ES-I3 (cell line): ENCODE results near the gene ZNF800.
"Not testable (repeated sequence)": the region's sequence is repeated elsewhere in the genome, so short reads cannot be mapped to it uniquely, and the experiment has no call there.

Source experiments
- H3K36me3 ChIP-seq: 2 replicates; pipeline ENCODE4 v1.6.1; 2013; ENCODE audit warnings: mild to moderate bottlenecking, low read length, control low read depth, moderate library complexity; ENCODE audit not compliant: insufficient read depth
- H3K4me1 ChIP-seq: 2 replicates; pipeline ENCODE4 v1.6.1; 2013; ENCODE audit warnings: mild to moderate bottlenecking, control low read depth, low read length; ENCODE audit not compliant: insufficient read depth
- H3K9ac ChIP-seq: 2 replicates; pipeline ENCODE4 v1.6.1; 2013; ENCODE audit warnings: low read depth, mild to moderate bottlenecking, low read length, moderate library complexity
- H3K9me3 ChIP-seq: 2 replicates; pipeline ENCODE4 v1.6.1; 2013; ENCODE audit warnings: mild to moderate bottlenecking, low read length, moderate library complexity; ENCODE audit not compliant: control insufficient read depth, insufficient read depth

Gene ZNF800

DNA sequence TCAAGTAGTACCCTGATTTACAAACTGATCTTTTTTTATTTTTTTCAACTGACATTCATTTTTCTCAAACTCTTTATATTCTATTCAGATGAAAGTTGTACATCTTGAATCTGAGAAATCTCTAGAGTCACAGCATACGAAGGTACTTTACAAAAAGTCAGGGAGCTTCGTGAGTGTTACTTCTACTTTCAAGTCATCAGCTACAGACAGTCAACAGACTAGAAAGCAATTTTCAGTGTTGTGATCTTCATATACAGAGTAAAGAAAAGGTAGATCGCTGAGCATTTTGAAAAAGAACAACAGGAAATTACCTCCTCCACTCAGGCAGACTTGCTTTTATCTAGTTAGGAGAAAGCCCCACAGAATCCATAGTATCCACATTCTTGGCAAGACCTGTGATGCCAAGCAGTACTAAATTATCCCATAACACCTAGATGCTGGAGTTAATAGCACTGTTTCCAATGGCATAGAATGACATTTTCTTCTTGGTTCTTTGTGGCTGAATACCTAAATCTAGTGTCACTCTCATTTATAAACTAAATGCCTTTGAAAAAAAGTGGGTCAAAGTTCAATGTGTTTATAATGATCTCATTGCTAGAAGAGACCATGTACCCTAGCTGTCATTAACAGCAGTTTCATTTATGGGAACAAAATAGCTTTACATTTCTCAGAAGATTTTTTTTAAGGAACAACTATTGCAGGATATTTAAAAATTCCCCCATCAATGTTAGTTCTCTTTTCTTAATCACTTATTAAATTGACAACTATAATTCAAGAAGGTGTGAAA is 12.0 kb upstream of the ZNF800 start:
- Histone ChIP-seq H3K9me3 (no peaks in the 10 kb centered on the region), H3K4me1 (no peaks in the 10 kb centered on the region), H3K9ac (no peak overlapping the region), H3K36me3 (no peaks in the 10 kb centered on the region)

DNA sequence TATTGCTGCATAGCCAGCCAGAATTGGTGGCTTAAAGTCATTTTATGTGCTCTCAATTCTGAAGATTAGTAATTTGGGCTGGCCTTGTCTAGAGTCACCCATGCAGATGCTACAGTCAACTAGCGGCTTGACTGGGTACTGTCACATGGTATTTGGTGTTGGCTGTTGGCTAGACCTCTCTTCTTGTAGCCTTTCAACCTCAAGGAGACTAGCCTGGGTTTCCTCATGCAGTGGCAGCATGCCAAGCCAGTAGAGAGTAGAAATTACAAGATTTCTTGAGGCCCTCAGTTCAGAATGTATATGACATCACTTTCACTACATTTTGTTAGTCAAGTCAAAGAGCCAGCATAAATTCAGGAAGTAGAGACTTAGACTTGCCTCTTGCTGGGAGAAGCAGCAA is 3.7 kb upstream of the ZNF800 start:
- no peaks in the 10 kb centered on the region for H3K9me3 ChIP-seq
- H3K4me1 ChIP-seq: no peaks in the 10 kb centered on the region
- no peaks in the 10 kb centered on the region for H3K36me3 ChIP-seq
- H3K9ac ChIP-seq: no peak overlapping the region

DNA sequence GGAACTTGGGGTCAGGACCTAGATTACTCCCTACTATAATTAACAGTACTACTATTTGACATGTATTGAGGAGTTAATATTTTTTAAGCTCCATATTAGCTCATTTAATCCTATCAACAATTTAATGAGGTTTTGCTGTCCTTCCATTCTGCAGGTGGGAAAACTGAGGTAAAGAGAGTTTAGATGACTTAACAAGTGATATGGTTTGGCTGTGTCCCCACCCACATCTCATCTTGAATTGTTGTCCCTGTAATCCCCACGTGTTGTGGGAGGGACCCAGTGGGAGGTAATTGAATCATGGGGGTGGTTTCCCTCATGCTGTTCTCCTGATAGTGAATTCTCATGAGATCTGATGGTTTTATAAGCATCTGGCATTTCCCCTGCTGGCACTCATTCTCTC is 2.6 kb upstream of the ZNF800 start:
- H3K9me3 ChIP-seq, H3K36me3 ChIP-seq, H3K9ac ChIP-seq, H3K4me1 ChIP-seq: not testable (repeated sequence)

DNA sequence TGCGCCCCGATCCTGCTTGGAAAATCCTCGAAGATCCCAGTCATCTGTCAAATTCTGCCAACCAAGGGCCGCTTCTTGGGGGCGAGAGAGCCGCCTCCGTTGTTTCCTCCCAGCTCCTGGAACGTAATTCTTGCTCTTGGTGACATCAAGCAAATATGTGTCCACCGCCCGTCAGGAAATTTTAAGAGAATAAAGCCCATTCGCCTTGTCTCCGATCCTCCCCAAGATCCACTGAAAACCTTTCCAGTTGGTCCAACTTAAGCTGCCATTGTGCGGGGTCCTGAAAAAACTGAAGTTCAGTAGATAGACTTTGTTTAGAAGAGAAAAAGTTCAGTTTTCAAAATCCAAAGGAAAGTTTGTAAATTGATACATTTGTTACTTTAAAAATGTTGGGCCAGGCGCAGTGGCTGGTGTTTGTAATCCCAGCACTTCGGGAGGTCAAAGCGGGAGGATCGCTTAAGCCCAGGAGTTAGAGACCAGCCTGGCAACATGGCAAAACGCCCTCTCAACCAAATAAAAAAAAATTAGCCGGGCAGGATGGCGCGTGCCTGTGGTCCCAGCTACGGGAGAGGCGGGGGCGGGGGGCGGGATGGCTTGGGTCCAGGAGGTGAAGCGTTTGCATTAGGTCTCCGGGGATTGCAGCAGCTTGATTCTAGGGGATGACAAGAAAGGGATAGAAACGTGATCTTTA is 1.0 kb upstream of the ZNF800 start:
- H3K4me1 ChIP-seq: no peaks in the 10 kb centered on the region
- H3K9me3 ChIP-seq: no peaks in the 10 kb centered on the region
- no peaks in the 10 kb centered on the region for H3K36me3 ChIP-seq
- peak overlapping the region; percentile 71 for H3K9ac ChIP-seq

DNA sequence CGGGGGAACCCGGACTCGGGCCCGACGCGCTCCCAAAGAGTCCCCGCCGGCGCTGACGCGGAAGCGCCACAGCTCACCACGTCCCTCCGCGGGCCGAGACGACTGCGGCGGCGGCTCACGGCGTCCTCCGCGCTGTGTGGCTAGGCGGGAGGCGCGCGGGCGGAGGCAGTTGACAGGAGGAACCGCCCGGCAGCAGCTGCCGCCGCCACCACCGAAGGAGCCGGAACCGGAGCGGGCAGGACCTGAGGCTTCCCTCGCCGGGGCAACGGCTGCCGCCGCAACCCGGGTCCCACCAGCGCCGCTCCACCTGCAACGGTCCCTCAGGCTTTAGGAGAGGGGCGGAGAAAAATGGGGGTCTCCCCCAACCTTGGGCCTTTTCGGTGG is 334 bp downstream of the ZNF800 start:
- Histone ChIP-seq H3K9me3 (no peaks in the 10 kb centered on the region), H3K4me1 (no peaks in the 10 kb centered on the region), H3K36me3 (no peaks in the 10 kb centered on the region), H3K9ac (peak overlapping the region; percentile 71)

DNA sequence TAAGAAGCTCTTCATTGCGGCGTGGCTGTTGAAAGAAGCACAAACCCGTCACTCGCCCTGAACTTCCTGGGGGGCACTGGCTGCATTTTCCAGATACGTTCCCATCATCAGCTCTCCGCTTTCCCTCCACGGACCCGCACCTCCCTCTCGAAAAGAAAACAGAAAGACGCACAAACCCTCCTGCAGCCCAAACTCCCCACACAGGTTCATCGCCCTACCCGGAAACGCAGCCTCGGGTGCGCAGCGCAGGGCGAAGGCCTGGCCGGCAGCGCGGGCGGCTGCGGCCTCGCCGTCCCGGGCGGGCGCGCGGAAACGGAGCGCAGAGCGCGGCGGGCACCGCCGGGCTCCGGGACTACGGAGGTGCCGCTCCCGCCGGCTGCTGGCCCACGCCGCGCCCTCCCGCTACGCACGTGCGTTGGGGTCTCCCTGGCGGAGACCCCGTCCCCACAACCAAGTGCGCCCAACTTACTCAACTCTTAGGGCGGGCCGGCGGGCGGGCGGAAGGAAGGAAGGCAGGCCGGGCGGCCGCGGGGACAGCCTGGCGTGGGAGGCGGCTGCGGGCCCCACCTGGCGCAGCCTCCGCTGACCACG is 822 bp downstream of the ZNF800 start:
- Histone ChIP-seq H3K9ac (peak overlapping the region; percentile 71), H3K9me3 (no peaks in the 10 kb centered on the region), H3K4me1 (no peaks in the 10 kb centered on the region), H3K36me3 (no peaks in the 10 kb centered on the region)

DNA sequence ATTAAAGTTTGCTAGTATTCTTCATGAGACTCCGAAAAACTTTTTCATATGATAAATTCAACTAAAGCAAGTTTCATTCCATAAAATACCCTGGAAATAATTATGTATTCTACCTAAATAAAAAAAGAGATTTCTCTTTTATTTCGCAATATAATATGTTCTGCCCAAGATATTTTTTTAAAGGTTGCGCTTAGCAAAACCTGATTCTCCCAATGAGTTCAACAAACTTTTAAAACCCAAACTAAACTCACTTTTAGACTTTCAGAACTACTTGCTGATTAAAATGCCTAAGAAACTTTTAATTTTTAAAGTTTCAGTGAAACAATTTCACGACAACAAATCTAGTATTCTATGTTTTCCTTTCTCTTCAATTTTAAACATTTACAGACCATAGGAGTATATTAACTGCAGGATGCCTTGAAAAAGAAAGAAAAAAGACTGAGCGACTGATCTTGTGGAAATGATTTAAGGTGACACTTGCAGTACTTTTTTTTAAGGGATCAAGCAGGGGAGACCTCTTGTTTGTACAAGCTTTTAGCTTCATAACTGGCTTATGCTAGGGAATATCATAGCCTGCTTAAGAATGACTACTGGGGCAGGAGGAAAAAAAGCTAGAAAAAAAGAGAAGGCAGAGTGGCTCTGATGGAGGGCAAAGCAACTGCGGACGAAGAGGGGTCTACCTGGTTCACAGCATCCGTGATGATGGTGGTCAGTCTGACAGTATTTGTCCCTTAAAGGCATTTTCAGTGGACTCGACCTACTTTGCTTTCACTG is 1.5 kb downstream of the ZNF800 start:
- Histone ChIP-seq H3K9ac (peak overlapping the region; percentile 71), H3K4me1 (no peaks in the 10 kb centered on the region), H3K36me3 (no peaks in the 10 kb centered on the region)

DNA sequence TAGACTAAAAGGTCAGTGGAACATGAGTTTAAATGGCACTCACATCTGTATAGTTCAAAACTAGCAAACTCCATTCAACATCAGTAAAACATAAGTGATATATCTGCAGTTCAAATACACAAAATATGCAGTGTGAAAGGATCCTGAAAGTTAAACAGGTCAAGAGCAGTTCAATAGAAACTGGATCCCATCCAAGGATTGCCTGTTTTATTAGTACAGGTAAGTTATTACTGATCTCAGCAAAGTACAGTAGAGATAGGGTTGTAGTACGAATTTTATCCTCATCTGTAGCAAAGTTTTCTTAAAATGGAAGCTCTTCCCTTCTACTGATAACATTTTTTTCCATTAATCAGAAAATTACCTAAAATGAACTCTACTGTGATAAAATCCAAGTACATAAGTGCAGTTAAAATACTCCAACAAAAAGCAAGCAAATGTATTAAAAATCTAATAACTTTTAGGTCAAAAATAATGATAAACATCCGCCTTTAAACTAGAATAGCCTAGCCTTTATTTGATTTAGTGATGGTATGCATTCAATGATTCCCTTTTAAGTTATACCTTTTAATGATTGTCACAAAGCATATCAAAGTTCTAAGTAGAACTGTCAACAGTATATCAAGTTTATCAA is 2.2 kb downstream of the ZNF800 start:
- Histone ChIP-seq H3K9ac (no peak overlapping the region), H3K4me1 (no peaks in the 10 kb centered on the region), H3K9me3 (no peaks in the 10 kb centered on the region), H3K36me3 (no peaks in the 10 kb centered on the region)

More for the DNA sequence above, 1.5 kb downstream of the ZNF800 start:
- H3K9me3 ChIP-seq: no peaks in the 10 kb centered on the region

DNA sequence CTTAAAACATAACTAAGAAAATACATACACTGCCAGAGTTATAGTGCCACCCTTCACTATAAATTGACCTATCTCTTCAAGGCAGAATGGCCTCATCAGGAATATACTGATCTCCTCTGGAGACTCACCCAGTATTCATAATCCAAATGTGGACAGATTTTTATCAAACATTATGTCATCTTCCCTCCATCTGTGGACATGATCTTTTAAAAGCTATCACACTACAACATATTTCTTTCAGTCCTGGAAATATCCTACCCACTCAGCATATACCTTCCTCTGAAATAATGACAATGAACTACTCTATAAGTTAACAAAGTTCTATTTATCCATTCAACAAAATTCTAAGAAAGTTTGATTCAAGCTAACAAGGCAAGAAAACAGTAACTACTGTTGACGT is 3.2 kb downstream of the ZNF800 start:
- Histone ChIP-seq H3K9ac (no peak overlapping the region), H3K36me3 (no peaks in the 10 kb centered on the region), H3K9me3 (no peaks in the 10 kb centered on the region), H3K4me1 (no peaks in the 10 kb centered on the region)

DNA sequence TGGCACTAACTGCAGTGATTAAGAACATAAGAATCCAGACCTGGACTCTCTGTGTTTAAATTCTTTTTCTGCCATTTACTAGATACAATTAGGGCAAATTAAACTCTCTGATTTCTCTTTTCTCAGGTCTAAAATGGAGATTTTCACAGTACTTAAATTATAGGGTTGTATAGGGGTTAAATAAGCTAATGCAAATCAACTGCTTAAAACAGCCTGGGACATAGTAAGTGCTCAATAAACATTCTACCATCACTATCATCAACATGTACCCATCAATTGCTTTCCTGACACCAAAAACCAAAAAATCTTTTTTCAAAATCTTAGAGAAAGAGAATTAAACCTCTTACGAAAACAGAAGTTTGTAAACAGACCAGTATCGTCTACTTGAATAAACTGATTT is 4.5 kb downstream of the ZNF800 start:
- Histone ChIP-seq H3K9ac (no peak overlapping the region), H3K4me1 (peaks cover 10% of the 10 kb centered on the region), H3K36me3 (no peaks in the 10 kb centered on the region)

DNA sequence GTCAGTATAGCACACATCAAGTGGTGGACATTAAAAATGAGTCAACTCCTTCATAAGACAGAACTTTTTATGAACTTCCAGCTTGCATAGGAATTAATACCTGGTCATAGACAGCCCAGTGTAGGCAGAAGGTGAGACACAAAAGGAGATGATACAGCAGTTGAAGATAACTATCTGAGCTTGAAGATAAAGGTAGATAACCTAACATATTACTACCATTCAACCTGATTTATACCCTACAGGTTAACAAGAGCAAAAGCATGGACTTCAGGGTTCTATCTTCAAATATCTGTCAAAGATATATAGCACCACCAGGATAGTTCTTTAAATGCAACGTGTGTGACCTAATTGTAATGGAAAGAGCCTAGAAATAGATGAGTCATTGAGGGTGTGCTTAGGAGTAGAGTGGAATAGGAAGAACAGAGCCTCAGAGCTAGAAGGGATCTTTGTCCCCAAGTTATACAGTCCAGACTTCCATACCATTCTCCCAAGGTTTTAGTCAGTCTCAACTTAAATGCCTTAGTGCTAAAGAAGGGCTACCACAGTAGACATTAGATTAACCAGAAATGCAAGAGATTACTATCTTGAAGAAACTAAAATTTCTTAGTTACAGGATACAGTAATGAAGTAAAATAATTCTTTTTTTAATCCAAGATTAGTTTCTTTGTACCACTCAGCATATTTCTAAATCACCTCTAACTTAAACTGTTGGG is 9.2 kb downstream of the ZNF800 start:
- H3K9me3 ChIP-seq: no peaks in the 10 kb centered on the region
- H3K4me1 ChIP-seq: peaks cover 11% of the 10 kb centered on the region
- no peaks in the 10 kb centered on the region for H3K36me3 ChIP-seq
- H3K9ac ChIP-seq: no peak overlapping the region

More for the DNA sequence above, 4.5 kb downstream of the ZNF800 start:
- no peaks in the 10 kb centered on the region for H3K9me3 ChIP-seq

DNA sequence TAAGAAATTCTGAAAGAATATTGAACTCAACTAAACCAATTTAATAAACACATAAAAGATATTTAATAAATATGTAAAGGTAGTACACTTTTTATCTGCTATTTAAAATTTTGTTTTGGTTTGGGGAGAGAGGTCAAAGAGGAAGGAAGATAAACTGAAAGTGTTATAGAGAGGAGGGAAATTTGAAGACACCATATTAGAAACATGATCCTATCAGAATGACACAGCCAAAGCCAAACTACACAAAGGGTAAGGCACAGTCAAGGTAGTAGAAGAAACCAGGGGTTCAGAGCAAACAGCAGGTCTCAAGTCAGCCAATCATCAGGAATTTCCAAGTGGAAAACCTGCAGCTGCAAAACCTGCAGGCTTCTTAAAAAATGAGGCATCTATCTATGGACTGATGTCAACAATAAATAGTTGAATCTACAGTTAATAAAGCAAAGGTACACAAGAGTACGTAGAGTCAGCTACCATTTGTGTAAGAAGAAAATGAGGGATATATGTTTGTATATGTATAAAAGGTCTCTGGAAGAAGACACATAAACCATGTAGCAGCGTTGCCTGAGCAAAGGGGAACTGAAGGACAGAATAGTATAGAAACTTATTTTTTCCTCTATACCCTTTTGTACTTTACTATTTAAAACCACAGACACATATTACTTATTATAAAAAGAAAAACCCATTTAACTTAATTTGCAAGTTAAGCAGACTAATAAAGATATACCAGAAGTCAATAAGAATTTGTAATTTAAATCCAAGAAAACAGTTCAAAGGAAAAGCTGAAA is 10.0 kb downstream of the ZNF800 start:
- H3K4me1 ChIP-seq: peaks cover 11% of the 10 kb centered on the region
- no peaks in the 10 kb centered on the region for H3K9me3 ChIP-seq
- no peaks in the 10 kb centered on the region for H3K36me3 ChIP-seq
- H3K9ac ChIP-seq: no peak overlapping the region

DNA sequence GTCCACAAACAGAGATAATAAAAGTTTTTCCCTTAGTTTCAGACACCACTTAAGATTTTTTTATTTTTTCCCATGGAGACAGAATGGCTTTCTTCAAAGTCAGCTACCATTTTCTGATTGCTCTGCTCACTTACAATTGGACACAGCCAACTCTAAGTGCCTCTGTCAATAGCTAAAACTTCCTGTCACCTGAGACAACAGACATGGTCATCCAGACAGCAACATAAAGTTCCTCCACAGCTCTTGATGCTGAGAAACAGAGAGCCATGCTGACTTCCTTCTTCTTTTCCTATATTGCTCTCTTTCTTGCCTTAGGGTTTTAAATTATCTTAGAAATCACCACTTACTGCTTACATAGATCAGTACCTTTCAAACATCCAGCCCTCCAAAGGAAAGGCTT is 12.0 kb downstream of the ZNF800 start:
- Histone ChIP-seq H3K9me3 (no peaks in the 10 kb centered on the region), H3K36me3 (no peaks in the 10 kb centered on the region), H3K4me1 (peaks cover 11% of the 10 kb centered on the region), H3K9ac (no peak overlapping the region)
